Activated CD8-positive, alpha-beta memory T cell treated with anti-CD3 and anti-CD28 coated beads, Interleukin-2, amount 50 U/mL, for 48 hours (primary cell): Measurements from ENCODE around the gene NGFR.

Experiments
- DNase-seq: peaks from one replicate; pipeline ENCODE4 v3.0.0-alpha.2; 2020

NGFR gene

DNA sequence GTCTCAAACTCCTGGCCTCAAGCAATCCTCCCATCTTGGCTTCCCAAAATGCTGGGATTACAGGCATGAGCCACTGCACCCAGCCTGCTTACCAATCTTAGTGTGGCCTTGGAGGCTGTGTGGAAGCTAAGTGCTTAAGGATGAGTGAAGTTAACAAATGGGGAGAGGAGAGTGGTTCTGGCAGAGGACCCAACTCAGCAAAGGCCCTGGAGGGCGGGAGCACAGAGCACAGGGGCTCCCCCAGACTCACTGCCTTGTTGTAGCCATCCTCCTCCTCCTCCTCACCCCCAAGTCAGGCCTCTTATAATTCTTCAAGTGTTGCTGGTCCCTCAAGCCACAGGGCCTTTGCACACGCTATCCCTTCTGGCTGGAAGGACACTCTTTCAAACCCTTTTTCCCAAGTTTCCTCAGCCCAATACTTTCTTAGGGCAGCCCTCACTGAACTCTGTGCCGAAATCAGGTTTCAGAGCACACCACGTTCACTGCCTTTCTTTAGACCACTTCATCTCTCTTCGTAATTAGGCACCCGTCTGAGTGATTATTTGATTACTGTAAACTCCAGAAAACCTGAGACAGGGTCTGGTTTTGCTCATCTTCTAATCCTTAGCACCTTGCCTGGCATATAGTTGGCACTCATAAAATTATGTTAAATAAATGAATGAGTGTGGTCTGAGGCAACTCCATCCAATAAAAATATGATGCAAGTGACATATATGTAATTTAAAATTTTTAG, 23.4 kb downstream of the NGFR start:
- no peak for DNase-seq

DNA sequence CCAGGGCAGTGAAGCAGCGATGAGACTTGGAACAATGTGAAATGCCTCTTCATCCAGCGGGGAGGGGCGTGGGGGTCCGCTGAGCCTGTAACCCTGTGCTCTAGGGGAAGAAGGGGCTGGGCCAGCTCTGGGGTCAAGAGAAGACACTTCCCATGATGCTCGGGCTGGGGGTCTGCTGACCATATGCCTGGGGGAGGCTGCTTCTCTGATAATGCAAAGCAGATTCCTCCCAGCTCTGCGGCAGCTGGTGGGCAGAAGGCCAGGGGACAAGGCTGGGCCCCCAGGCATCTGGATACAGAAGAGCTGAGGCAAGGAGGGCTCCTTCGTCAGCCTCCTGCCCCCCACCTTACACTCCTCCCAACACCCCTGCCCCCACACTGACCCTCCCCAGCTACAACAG, 24.7 kb downstream of the NGFR start:
- no peak for DNase-seq

DNA sequence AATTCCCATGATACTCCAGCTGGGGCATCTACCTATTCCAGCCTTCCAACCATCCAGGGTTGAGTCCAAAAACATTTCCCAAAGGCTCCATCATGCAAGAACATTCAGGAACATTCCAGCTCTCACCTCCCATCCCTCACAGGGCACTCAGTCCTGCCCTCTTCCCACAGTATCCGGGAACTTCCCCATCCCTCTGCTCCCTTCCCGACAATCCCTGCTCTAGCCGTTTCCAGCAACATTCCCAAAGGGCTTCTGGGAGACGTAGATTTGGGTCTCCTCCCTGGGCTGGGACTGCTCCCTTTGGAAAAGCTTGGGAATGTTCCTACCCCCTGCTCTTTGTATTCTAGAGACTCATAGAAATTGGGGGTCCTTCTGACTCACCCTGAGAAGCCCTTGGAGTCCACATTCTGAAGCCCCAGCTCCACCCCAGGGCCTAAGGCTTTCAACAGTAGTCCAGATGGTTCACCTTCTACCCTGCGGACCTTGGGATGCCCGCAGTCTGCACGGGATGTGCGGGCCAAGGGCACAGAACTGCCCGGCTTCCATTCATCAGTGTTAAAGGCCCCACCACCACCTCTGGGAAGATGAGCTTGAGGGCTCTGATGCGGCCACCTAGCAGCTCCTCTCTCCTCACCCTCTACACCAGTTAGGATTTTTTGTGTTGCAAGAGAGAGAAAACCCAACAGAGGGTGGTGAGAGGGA, 25.4 kb downstream of the NGFR start:
- DNase-seq = no peak

DNA sequence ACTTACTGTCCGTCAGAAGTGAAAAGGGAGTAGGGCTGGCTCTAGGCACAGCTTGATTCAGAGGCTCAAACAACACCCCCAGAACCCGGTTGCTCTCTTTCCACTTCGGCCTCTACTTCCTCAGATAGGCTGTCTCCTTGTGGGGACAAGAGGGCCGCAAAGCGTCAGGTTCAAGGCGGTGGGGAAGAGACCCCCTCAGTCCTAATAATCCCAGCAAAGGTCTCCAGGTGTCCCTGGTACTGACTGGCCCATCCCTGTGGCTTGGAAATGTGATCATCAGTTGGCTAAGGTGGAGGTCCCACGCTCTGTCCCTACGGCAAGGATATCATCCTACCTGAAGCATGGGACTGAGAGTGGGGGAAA, 26.0 kb downstream of the NGFR start:
- DNase-seq = no peak

DNA sequence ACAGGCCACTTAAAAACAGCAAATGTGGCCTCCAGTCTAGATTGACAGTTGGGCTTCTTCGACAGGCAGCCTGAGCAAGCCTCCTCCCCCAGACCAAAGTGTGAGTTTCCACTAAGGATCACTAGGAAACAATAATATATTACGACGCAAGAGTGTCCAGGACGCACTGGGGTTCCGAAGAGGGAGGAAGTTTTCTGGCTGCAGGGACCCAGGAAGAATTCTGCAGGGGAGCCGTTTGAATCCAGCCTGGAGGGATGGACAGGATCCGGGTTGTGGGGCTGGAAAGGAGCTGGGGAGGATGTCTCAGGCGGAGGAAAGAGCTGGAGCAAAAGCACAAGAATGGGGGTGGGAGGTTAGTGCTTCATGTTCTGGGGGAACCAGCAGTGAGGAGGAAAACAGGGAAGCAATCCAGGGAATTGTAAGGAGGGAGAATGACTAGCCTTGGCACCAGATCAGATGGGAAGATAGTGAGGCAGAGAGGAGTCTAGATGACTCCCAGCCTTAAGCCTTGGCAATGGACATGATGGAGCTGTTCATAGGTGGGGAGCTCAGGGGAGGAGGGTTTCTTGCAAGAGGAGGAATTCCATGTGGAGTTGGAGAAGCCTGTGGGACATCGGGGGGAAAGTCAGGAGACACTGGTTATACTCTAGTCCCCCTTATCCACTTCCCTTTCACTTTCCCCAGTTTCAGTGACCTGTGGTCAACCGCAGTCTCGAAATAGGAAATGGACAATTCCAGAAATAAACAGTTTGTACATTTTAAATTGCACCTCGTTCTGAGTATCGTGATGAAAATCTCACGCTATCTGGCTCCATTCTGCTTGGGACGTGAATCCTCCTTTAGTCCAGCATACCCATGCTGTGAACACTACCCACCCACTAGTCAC, 26.6 kb downstream of the NGFR start:
- DNase-seq = no peak

DNA sequence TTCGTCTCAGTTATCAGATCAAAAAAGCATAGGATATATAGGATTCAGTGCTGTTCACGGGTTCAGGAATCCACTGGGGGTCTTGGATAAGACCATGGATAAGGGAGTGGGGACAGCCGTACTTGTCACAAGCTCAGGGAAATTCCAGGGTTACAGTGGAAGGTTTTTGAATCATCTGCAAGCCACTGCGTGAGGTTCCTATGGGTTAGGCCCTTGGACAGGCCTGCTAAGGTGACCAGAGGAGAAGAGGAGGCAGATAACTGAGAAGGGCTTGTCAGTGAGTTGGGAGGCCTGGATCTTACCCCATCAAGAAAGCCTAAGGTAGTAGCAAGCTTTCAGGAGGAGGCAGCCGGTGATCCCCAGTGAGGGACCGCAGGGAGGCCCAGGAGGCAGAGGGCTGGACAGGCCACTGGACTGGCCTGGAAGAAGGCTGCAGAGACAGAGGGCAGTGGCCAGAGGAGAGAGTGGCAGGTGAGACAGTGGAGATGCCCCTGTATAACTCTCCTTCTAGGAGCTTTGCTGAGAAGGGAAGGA, 27.3 kb downstream of the NGFR start:
- DNase-seq = no peak

DNA sequence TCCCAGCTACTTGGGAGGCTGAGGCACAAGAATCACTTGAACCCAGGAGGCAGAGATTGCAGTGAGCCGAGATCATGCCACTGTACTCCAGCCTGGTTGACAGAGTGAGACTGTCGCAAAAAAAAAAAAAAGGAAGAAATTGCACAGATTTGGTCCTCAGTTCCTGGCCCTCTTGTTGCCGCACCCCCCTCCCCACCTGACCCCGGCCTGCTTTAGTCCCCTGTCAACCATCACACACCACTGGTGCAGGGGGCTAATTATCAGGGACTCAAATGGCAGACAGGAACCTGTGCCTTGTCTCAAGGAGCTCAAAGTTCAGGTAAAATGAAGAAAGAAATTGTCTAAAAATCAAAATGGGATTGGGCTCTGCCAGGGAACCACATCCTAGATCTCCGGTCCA, 28.1 kb downstream of the NGFR start:
- no peak for DNase-seq

DNA sequence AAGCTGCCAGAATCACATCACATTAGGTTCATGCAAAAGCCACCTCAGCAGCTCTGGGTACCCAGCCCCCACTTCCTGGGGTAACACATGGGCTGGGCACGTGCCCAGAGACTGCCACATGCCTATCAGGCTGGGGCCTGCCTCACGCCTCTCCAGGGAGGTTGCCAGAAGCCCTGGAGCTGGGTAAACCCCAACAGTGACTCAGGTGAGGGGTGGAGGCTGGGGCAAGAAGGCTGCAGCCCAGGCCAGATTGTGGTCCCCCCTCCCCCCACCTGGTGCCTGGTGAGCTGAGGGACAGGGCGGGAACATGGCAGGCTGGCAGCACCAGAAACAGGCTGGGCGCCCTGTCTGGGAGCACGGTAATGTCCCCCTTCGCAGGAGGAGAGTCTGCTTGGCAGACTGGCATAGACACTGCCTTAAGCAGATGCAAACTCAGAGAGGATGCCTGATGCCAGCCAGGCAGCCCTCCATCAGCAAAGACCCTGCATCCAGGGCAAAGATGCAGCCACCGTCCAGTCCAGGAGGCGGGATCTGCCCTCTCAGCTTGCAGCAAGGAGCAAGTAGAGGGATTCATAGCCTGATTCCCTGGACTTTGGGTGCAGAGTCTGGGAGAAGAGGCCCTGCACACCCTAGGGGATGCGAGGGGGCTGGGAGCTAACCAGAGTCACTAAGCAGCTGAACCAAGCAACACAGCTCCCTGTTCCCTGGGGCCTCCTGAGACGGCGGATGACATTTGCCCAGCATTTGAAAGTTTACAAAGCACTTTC, 28.8 kb downstream of the NGFR start:
- no peak for DNase-seq

DNA sequence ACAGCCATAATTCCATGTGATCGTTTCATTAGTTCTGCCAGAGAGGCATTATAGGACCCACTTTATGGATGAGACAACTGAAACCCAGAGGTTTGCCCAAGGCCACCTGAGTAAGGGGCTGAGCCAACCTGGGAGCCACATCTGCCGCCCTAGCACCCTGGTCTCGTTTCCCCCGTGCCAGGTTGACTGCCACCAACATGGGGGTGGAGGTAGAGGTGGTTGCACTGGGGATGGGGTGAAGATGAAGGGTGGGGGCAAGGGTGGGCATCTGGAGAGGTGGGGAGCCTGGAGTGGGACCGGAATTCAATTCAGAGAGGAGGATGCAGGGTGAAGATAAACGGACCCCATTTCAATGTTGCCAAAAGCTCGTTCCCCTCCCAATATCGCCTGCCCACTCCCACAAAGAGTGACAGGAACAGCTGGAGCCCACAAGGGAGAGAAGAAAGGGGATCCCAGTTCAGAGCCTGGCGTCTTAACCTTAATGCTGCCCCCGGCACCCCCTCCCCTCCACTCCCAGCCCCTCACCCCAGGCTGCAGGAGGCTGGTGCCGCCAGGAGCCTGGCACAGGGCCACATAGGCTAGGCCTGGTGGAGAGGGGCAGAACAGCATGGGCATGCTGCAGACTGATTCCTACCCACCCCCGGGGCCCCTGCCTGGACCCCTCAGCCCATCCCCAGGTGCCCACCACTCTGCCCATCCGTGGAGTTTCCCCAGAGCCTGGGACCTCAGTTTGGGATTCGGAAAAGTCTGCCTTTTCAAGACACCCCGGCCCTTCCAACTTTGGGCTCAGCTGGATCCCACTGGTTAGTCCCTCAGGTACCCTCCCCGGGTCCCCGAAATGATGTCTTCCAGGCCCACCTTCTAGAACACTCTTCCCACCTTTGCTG, 29.6 kb downstream of the NGFR start:
- no peak for DNase-seq

DNA sequence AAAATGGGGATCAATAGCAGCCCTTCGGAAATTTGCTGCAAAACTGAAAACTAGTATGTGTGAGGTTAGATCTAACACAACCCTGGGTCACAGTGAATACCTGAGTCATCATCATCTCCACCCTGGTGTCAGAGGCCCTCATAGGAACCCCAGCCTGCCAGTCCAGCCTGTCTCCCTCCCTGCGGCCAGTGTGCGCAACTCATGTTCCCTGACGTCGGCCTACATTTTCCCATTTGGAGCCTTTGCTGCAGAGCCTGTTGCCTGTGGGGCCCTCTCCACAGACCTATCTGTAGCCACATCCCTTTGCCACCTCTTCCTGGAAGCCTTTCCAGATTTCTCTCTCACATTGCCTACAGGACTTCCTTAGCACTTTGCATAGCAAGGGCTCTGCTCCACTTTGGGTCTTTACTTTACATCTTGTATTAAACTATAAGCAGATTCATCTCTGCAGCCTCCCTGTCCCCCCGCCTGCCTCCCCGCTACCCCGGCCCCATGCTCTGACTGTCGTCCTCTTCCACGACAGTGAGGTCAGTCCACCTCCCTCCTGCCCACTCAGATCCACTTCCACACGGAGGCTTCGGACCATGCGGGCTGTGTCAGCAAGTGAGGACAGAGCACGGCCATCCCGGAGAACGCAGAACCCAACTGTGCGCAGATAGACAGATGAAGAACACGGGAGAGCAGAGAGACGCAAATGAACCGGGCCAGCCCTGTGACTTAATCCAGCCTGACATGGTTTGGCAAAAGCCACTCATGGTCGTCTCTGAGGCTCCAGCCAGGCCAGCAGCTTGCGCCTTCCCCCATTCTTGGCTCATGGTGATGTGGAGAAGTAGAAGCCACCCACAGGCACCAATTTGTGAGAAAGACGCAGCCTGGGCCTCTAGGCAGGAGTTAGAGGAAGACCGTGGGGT, 31.0 kb downstream of the NGFR start:
- no peak for DNase-seq

DNA sequence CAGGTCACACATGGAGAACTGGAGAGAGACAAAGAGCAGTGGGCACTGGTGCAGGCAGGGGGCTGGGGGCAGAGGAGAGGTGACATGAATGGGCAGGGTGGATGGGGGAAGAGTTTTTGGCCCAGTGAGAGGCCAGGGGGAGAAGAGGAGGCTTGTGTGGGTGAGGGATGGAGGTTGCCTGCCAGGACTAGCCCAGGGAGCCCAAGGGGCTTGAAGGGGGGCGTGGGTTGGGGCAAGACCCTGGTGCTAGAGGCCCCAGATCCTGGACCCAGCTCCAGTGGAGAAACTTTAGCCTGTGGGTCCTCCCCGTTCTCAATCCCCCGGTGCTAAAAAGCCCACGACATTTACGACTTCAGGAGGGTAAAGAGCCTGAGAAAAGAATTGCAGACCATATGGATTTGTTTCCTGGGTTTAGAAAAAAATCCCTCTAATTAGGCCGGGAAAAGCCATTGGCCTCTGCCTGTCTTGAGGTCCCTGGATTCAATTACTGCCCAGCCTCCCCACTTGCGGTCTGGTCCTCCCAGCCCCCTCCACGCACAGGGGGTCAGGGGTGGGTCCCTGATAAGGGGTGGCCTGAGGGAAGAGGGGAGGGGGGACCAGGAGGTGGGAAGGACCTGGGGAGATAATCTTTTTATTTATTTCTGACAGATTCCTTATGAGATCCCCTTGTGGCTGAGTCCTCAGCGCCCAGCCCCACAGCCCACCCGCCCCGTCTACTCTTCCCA, 33.0 kb downstream of the NGFR start:
- no peak for DNase-seq

DNA sequence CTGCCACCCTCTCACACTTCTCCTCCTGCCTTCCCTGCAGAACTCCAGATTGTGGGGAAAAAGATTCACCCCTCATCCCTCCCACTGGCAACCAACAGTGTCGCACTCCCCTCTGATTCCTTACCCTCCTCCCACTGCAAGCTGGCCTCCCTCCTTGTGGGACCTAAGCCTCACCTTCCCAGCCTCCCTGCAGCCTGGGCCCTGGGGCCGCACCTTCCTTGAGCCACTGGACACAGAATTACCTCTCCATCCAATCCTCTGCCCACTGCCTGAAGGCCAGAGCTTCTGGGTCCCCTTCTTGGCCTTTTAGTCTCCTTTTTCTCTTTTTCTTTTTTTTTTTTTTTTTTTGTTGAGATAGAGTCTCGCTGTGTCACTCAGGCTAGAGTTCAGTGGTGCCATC, 33.9 kb downstream of the NGFR start:
- no peak for DNase-seq

DNA sequence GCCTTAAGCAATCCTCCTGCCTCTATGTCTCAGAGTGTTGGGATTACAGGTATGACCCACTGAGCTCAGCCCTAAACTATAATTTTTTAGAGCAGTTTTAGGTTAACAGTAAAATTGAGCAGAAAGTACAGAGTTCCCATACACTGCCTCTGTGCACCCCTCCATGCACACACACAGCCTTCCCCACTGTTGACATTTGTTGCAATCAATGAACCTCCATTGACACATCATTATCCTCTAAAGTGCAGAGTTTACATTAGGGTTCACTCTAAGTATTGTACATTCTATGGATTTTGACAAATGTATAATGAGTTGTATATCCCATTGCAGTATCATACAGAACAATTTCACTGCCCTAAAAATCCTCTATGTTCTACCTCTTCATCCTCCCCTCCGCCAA, 35.0 kb downstream of the NGFR start:
- DNase-seq = no peak

DNA sequence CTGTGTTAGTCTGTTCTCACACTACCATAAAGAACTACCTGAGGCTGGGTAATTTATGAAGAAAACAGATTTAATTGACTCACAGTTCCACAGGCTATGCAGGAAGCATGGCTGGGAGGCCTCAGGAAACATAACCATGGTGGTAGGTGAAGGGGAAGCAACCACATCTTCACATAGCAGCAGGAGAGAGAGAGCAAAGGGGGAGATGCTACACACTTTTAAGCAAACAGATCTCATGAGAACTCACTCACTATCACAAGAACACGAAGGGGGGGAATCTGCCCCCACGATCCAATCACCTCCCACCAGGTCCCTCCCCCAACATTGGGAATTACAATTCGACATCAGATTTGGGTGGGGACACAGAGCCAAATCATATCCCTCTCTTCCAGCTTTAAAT, 48.8 kb downstream of the NGFR start:
- no peak for DNase-seq

DNA sequence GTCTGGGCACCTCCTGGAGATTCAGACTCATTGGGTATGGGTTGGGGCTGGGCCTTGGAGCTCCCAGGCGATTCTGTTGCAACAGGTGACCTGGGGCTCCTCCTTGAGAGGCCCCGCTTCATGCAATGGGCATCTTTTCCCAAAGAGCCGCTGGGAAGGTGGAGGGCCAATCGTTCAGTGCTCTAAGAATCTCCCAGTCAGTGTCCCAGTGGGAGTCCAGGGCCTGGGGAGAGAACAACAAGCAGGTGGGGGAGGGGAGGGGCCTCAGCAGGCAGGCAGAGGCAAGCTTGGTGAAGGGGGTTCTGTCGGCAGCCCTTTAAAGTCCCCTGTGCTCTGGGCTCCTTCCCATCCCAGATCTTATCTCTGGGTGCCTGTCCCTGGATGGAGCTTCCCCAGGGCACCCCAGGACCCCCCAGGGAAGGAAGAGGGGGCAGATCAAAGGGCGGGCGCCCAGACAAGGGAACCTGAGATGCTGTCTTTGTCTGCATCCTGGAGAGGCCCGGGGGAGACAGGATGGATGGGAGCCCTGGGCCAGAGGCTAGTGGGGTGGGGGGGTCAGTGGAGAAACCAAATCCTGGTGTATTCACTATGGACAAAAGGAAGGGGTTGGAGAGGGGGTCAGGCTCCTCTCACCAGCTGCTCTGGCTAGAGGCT, 50.0 kb downstream of the NGFR start:
- DNase-seq = no peak

DNA sequence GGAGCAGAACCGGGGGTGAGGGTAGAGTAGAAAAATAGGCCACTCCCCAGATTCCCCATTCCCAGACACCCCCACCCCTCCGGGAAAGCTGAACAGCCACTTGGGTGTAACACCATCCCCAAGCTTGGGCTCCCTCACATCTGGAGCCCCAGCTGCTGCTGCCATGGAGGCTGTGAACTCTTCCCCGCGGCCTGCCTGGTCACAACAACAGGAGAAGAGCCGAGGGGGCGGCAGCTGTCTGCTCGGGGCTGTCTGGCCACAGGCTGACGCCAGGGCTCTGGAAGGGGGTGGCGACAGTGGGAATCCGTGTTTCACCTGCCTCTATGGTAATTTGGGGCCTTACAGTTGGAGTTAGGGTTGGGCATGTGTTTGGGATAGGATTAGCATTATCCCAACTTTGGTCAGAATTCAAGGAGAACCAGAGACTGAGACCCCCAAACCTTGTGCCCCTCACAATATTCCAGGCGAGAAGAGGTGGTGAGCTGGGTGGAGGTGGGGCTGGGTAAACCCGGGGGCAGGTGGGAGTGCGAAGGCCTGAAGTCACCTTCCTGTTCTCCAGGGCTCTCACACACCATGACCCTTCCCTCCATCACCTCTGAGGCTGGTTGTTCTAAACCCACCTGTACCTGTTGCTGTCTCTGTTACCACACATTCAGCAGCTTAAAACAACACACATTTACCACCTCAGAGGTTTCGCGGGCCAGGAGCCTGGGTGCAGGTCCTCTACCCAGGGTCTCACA, 50.9 kb downstream of the NGFR start:
- no peak for DNase-seq

DNA sequence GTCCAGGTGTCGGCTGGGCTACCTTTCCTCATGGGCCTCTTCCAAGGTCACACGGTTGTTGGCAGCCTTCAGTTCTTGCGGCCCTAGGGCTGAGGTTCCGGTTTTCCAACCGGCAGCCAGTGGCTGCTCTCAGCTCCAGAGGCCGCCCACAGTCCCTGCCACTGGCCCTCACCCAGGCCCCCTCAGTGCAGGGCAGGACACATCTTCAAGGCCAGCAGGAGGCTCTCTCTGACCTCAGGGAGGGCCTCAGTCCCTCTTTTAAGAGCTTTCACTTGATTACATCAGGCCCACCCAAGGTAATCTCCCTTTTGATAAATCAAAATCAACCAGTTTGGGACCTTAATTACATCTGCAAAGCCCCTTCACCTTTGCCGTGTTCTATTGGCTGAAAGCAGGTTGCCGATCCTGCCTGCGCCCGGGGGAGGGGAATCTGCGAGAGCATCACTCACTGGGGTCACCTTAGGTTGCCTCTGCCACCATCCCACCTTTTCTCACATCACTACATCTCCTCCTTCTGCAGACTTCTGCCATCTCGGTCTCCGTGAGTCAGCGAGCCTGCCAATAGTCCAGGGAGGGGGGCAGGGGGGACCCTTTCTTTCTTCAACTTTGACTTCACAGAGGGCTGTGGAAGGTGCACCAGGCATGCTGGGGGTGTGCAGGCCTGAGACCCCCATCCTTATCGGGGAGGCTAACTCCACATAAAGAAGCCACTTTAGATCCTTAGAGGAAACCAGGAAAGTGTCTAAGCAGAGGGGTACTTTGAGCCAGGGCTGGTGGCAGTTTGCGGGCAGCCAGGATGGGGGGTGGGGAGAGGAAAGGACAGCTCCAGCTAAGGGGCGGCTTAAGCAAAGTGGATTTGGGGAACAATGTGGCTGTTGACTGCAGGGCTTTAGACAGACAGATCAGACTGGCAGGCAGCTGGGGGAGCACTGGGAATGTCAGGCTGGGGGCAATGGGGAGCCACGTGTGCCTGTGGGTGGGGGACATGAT, 51.7 kb downstream of the NGFR start:
- DNase-seq = no peak
